GM19240 (cell line): ENCODE results near the gene TNS2.

Source experiments
- DNase-seq: peaks from one replicate; pipeline ENCODE4 v3.0.0; 2011; ENCODE audit warnings: low spot score; ENCODE audit not compliant: insufficient read length

Gene TNS2

GRCh38 chr12:53057816-53058500 lies 8.1 kb downstream of the TNS2 start:
- no peak for DNase-seq

GRCh38 chr12:53058674-53059433 lies 9.0 kb downstream of the TNS2 start:
- no peak for DNase-seq

GRCh38 chr12:53059434-53060063 lies 9.7 kb downstream of the TNS2 start:
- DNase-seq, result no peak

GRCh38 chr12:53060064-53060720 lies 10.3 kb downstream of the TNS2 start:
- DNase-seq, result no peak

- DNase-seq, result no peak
These were observed 10.9 kb downstream of the TNS2 start for GRCh38 chr12:53060721-53061276.

GRCh38 chr12:53061404-53062010 lies 11.6 kb downstream of the TNS2 start:
- DNase-seq, result no peak

GRCh38 chr12:53062011-53062961 lies 12.4 kb downstream of the TNS2 start:
- no peak for DNase-seq

- DNase-seq, result no peak
These were observed 13.3 kb downstream of the TNS2 start for GRCh38 chr12:53062977-53063707.

- DNase-seq, result no peak
These were observed 14.1 kb downstream of the TNS2 start for GRCh38 chr12:53063708-53064612.

- no peak for DNase-seq
These were observed 15.0 kb downstream of the TNS2 start for GRCh38 chr12:53064613-53065436.

- no peak for DNase-seq
These were observed 15.6 kb downstream of the TNS2 start for GRCh38 chr12:53065470-53065869.

GRCh38 chr12:53065975-53066931 lies 16.4 kb downstream of the TNS2 start:
- DNase-seq, result peak; percentile 85

GRCh38 chr12:53067074-53067992 lies 17.5 kb downstream of the TNS2 start:
- DNase-seq, result no peak

- no peak for DNase-seq
These were observed 18.3 kb downstream of the TNS2 start for GRCh38 chr12:53067993-53068770.
